Measurements from ENCODE around the gene SP140.
"Not testable (repeated sequence)": the region's sequence is repeated elsewhere in the genome, so short reads cannot be mapped to it uniquely, and the experiment has no call there.

SP140 gene

GRCh38 chr2:230266638-230267037, 41.1 kb downstream of the SP140 start:
- TF ChIP-seq CTCF (IDR thresholded peaks at IDR 0.05; ENCODE audit: low read depth, low read length), result no peak
- no peak overlapping the region for H3K4me3 ChIP-seq (ENCODE audit: low read depth, low read length)

- H3K4me3 ChIP-seq (ENCODE audit: low read depth, low read length), result no peak overlapping the region
- no peak for TF ChIP-seq CTCF (IDR thresholded peaks at IDR 0.05; ENCODE audit: low read depth, low read length)
Measured at GRCh38 chr2:230267059-230267458, 41.5 kb downstream of the SP140 start.

GRCh38 chr2:230267556-230267955, 42.0 kb downstream of the SP140 start:
- TF ChIP-seq CTCF (IDR thresholded peaks at IDR 0.05; ENCODE audit: low read depth, low read length), result no peak
- no peak overlapping the region for H3K4me3 ChIP-seq (ENCODE audit: low read depth, low read length)

- H3K4me3 ChIP-seq (ENCODE audit: low read depth, low read length), result no peak overlapping the region
- TF ChIP-seq CTCF (IDR thresholded peaks at IDR 0.05; ENCODE audit: low read depth, low read length), result no peak
Measured at GRCh38 chr2:230268606-230269243, 43.2 kb downstream of the SP140 start.

DNA sequence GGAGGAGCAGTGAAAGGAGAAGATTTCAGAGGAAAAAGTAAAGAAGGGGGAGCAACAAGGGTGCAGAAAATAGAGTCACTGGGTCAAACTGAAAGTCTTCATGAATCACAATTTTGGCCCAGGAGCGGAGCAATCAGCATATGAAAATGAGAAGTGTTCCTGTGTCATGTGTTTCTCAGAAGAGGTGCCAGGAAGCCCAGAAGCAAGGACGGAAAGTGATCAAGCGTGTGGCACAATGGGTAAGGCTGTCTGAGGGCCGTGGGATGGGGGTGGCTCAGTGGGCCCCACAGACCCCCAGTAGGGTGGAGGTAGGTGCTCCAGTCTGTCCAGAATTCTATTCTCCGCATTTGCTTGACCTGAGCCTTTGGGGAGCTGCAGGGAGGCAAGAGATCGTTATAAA, 44.2 kb downstream of the SP140 start:
- no peak for TF ChIP-seq CTCF (IDR thresholded peaks at IDR 0.05; ENCODE audit: low read depth, low read length)
- no peak overlapping the region for H3K4me3 ChIP-seq (ENCODE audit: low read depth, low read length)

DNA sequence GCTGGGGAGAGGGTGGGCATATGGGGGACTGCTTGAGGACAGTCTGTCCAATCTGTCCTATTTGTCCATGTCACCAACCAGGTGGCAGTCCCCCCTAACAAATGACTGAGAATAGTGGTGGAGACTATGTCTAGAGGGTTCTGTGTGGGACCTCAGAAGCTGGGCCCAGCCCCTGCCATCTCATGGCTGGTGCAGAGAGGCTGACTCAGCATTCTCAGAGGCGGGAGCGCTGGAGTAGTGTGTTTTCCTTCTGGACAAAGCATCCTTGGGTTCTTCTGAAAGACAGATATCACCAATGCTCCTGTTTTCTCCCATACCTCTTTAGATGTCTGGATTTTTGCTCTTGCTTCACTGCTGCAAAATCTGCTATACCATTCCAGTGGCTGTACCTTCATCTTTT, 57.4 kb downstream of the SP140 start:
- TF ChIP-seq CTCF (IDR thresholded peaks at IDR 0.05; ENCODE audit: low read depth, low read length), result no peak
- H3K4me3 ChIP-seq (ENCODE audit: low read depth, low read length), result no peak overlapping the region

DNA sequence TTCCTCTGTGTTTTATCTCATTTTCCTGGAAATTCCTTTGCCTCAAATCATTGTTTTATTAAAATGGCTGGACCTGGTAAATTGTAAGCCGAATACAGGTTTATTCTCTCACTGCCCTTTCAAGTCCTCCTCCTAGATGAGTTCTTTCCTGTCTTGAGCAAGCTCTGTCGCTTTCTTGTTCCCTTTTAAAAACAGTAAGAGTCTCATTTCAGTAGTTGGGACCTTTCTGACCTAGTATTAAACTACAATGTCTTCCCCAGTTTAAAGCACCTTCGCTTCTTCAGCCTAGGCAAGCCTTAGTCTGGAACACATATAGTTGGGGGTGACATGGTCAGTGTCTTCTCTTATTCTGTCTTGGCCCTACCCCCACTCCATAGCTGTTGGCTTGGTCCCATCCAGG, 60.5 kb downstream of the SP140 start:
- no peak for TF ChIP-seq CTCF (IDR thresholded peaks at IDR 0.05; ENCODE audit: low read depth, low read length)
- no peak overlapping the region for H3K4me3 ChIP-seq (ENCODE audit: low read depth, low read length)

- H3K4me3 ChIP-seq (ENCODE audit: low read depth, low read length), result not testable (repeated sequence)
Measured at GRCh38 chr2:230289311-230289710, 63.8 kb downstream of the SP140 start.

Data from WI38 (cell line).